Right hindlimb (tissue), 1 donor: ENCODE results near the gene DNAJC30.
A peak's percentile ranks its signal among the peaks of the same experiment; 100 is the strongest.

Experiments used
- DNase-seq: peaks from one replicate; pipeline ENCODE4 v3.0.0-alpha.2; 2018

The DNAJC30 gene

GRCh38 chr7:73707045-73707631 is 23.9 kb upstream of the DNAJC30 start:
- no peak for DNase-seq

GRCh38 chr7:73706126-73707044 is 23.1 kb upstream of the DNAJC30 start:
- no peak for DNase-seq

DNA sequence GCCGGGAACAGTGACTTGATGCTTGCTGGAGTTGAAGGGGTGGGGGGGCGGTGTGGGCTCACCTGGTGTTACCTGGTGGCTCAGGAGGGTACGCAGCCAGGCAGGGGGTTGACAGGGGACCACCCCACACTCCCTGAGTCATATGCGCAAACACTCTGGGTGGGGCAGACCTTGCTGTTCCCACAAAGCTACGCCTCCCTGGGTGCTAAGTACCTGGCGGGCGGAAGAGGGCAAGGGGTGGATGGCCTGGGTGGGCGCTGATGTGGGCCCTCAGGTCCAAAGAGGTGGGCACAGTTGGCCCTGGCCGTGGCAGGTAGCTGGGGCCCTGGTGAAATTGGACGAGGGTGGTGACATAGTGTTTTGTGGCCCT is 22.3 kb upstream of the DNAJC30 start:
- no peak for DNase-seq

DNA sequence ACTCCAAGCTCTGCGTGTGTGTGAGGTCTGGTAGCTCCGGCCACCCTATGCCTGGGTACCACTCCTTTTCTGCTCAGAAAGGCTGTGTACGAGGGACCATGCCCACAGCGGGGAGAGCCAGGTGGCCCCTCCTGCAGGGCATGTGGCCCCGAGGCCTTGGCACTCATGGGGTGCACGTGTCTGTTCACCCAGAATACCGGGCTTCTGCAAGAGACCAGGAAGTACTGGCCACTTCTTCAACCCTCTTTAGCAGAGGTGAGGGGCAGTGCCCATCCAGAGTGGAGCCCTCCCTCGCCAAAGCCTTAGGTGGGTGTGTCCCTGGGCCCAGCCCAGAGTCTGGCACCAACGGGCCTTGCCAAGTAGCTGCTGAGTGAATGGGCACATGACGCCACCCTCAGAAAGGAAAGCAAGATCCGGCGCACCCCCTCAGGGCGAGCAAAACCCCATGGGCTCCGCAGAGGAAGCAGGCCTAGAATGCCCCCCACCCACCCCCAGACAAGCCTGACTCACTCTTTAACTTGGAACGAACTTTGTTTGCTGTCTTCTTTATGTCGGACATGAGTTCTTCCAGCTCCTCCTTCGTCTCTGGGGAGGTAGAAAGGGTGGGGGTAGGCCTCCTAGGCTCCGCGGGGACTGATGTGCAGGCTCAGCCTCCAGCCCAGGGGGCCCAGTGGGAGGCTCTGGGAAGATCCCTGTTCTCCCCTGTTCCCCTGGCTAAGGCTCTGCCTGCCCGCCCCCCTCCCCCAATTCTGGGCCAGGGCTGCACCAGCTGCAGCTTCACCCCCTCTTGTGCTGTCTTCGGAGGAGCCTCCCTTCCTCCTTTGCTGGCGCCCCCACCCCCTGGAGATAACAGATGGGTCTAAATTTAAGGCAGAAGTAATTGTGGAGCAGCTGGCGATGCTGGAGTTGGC is 21.6 kb upstream of the DNAJC30 start:
- DNase-seq, result no peak

DNA sequence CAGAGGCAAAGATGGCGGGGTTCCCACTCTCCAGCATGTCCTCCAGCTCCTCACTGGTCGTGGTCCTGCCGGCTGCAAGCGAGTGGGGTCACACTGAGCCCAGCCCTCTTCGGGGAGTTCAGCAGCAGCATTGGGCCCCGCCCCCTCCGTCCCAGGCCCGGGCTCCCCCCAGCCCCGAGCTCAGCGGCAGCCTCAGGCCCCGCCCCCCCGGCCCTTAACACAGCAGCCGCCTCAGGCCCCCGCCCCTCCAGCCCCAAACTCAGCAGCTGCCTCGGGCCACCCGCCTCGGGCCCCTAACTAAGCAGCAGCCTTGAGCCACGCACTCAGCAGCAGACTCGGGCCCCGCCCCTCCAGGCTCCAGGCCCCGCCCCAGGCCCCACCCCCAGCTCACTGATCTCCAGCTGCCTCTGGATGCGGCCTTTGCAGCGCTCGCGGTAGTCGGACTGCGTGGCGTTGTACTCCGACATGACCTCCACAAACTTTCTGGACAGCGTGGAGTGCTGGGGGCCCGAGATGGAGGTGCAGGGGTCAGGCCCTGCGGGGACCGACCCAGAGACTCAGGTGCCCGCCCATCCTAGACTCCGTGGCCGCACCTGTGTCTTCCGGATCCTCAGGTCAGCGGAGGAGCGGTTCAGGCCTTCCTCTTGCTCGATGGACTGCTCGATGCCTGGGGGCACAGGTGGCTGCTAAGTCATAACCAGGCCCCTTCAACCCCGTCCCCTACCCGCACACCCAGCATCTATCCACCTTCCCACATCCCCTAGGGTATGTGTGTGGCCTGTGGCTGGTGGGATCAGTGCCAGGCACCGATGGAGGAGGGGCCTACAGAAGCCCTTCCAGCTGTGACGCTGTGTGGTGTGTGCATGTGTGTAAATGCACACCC is 20.7 kb upstream of the DNAJC30 start:
- DNase-seq, result peak; percentile 93

DNA sequence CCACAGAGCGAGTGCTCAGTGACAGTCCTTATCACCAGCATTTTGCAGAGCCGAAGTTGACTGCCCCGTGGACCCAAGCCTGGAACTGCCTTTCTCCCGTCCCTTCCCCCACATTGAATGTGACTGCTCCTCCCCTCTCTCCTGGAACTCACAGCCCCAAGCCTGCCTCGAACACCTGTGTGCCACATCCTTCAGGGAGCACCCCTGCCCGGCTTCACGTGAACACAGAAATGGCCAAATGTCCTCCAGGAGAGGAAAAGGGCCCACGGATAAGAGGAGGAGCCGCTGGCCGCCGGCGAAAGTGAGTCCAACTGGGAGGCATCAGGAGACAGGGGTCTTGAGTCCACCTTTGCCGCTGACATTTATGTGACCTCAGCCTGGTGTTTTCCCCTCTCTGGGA is 20.0 kb upstream of the DNAJC30 start:
- no peak for DNase-seq

DNA sequence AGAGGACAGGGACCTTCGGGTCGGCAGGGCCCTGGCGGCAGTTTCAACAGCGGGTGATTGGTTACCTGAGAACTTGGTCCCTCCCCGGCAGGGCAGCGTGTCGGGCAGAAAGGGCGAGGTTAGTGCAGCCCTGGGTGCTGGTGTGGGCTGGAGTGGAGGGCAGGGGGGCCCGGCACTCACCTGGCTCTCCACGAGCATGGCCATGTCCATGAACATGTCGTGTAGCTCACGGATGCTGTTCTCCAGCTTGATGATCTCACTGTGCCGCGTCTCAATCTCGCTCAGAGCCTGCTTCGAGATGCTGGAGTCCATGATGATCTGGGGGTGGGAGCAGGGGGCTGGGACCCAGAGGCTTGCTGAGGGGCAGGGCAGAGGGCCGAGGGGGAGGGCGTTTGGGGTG is 19.4 kb upstream of the DNAJC30 start:
- DNase-seq, result no peak

- DNase-seq, result no peak
Measured at GRCh38 chr7:73702226-73702625, 19.0 kb upstream of the DNAJC30 start.

- DNase-seq, result no peak
Measured at GRCh38 chr7:73701357-73701995, 18.2 kb upstream of the DNAJC30 start.

- no peak for DNase-seq
Measured at GRCh38 chr7:73700581-73701134, 17.4 kb upstream of the DNAJC30 start.

GRCh38 chr7:73700069-73700423 is 16.8 kb upstream of the DNAJC30 start:
- DNase-seq, result no peak

GRCh38 chr7:73699370-73700068 is 16.3 kb upstream of the DNAJC30 start:
- DNase-seq, result no peak

DNA sequence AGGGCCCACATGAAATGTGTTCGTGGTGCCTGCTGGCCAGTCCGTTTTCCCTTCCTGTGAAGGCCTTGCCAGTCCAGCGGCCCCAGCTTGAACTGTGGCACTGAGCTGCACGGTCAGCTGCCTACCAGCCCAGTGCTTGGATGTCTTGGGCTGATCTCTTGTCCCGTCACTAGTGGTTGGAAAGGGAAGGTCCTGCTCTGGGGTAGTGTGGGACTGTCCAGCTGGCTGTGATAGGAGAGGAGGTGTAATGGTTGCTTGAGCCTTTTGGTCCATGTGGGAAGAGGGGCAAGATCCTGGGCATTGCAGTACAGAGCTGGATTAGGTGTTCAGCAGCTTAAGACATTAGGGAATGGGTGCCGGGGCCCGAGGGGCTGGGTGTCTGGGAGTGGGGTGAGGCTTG is 15.2 kb upstream of the DNAJC30 start:
- DNase-seq, result no peak

GRCh38 chr7:73696372-73696771 is 13.1 kb upstream of the DNAJC30 start:
- DNase-seq, result no peak

DNA sequence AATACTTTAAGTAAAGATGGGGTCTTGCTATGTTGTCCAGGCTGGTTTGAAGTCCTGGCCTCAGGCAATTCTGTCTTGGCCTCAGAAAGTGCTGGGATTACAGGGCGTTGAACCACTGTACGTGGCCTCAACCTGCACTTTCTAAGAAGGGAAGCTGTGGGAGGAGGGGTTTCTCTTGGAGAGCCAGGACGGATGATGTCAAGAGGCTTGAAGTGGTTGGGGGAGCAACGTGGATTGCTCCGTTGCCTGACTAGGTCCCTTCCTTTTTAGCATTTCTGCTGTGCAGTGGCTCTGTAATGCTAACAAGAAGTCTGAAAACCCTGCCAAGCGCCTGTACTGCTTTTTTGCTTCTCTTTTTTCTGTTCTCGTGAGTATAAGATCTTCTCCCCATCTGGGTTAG is 7.4 kb upstream of the DNAJC30 start:
- no peak for DNase-seq

DNA sequence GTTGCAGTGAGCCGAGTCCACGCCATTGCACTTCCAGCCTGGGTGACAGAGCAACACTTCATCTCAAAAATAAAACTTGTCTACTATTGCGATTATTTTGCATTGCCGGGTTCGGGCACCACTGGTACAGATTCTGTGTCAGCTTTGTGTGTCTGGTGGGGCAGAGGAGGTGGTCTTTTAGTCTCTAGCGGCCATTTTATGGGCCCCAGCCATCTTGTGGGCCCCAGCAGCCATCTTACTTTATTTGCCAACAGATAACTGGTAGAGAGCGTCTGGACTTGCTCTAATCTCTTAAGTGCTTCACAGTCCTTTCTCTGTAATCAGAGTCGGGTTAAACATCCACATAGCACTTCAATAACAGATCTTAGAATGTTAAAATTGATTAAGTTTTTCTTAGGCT is 5.0 kb upstream of the DNAJC30 start:
- DNase-seq, result no peak

- DNase-seq, result no peak
Measured at GRCh38 chr7:73685311-73685710, 2.1 kb upstream of the DNAJC30 start.

GRCh38 chr7:73683788-73684693 is 788 bp upstream of the DNAJC30 start:
- no peak for DNase-seq

GRCh38 chr7:73682745-73683055 is 553 bp downstream of the DNAJC30 start:
- DNase-seq, result no peak

- DNase-seq, result no peak
Measured at GRCh38 chr7:73681031-73681430, 2.2 kb downstream of the DNAJC30 start.
